Right renal pelvis (tissue), 4 donors: ENCODE data around the gene HCN4. TPM values are rescaled to one million over a fixed set of nuclear protein-coding genes. Genes with fewer than 3 reads are reported as not detected.
A peak's percentile ranks its signal among the peaks of the same experiment; 100 is the strongest.

Experiments used
- DNase-seq, 4 donors: peaks; one replicate each; pipeline ENCODE4 v3.0.0-alpha.2; 2013; ENCODE audit warnings: low read depth in 4 of 4, low spot score in 3 of 4, missing footprints in 1 of 4
- polyA plus RNA-seq, 4 donors: library from polyadenylated mRNA; unstranded; fragments of 120-200 nt; gene quantifications; one replicate each; pipeline ENCODE4 v1.2.1, GENCODE V29; 2013; ENCODE audit not compliant: insufficient read length in 4 of 4

HCN4 gene
- polyA plus RNA-seq, 4 donors, result 0.97 to 1.2 (median 1.1) TPM

DNA sequence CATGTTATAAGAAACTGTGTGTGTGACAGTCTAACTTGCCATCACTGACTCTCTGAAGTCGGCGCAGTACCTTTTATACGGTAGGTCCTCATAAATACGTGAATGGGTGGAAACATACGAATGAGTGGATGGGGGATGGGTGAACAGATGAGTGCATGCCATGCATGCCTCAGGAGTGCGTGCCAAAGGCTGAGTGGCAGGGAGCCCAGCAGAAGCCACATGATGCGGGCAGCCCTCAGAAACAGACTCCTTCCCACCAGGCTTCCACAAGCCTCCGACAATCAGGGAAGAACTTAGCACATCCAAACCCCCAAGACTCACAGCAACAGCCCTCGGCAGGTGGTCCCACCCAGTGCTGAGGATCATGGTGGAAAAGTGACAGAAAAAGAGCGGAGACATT is 16.7 kb downstream of the HCN4 start:
- no peak for DNase-seq

DNA sequence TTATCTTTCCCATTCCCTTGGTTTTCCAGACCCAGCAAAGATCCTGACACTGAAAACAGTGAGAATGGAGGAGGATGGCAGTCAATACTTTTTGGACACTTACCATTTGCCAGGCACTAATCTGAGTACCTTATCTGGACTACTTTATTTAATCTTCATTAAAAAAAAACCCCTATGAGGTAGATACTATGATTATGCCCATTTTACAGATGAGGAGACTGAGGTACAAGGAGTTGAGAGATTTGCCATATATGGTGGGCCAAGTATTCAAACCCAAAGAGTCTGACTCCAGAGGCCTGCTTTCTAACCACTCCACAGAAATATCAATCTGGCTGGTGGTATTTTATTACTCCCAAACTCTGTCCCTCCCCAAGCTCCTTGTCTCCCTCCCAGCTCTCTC is 19.6 kb downstream of the HCN4 start:
- DNase-seq, result no peak

DNA sequence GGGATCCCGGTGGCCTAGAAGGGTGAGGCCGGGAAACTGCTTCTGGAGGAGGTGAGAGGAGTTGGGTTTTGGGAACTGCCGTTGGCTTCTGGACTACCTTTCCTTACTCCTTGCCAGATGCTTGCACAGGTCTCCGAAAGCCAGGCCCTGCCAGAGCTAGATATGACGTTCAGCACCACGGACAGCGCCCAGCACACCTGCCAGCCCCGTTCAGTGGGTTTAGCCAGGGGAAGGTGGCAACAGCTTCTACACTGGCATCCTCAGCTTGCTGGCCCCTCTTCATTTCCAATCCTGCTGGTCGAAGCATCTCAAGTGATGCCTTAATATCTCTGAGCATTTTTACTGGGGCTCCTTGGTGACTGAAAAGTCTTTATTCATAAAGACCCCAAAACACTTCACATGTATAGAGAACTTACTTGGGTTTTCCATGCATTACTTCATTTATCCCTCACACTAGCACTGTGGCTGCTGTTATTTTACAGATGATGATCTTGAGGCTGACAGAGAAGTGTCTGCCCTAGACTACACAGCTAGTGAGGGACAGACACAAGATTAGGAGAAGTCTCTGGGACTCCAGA is 21.9 kb downstream of the HCN4 start:
- DNase-seq, result peak; percentile 56 to 74 (median 66)

DNA sequence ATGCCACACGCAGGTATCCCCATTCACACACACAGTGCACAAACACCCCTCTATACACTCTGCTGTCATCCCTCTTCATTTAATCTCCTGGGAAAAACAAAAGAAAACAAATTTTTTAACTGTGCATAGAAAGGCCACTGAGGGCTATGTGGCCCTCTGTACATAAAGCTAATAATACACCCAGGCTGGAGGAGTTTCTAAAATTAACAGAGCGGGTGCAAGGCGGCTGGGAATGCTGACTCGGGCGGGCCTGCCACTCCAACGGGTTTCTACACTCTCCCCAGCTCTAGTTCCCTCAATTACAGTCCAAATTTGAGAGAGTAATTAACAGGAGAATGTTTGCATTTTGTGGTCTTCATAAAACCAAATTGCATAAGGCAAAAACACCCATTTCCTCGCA is 23.1 kb downstream of the HCN4 start:
- DNase-seq, result no peak

DNA sequence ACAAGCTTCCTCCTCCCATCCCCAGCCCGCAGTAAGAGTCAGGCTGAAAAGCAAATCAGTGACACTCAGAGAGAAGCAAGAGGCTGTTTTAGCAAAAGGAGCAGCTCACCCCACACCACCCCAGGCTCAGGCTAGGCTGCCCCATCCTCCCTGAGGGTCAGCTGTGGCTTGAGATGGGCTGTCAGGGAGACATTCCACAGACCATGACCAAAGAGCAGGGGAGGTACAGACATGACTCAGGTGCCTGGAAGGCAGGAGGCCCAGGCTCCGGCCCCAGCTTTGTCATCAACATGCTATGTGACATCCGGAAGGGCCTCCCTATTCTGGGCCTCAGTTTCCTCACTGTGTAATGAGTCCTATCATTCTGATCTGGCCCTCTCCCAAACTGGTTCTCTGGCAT is 24.7 kb downstream of the HCN4 start:
- no peak for DNase-seq

DNA sequence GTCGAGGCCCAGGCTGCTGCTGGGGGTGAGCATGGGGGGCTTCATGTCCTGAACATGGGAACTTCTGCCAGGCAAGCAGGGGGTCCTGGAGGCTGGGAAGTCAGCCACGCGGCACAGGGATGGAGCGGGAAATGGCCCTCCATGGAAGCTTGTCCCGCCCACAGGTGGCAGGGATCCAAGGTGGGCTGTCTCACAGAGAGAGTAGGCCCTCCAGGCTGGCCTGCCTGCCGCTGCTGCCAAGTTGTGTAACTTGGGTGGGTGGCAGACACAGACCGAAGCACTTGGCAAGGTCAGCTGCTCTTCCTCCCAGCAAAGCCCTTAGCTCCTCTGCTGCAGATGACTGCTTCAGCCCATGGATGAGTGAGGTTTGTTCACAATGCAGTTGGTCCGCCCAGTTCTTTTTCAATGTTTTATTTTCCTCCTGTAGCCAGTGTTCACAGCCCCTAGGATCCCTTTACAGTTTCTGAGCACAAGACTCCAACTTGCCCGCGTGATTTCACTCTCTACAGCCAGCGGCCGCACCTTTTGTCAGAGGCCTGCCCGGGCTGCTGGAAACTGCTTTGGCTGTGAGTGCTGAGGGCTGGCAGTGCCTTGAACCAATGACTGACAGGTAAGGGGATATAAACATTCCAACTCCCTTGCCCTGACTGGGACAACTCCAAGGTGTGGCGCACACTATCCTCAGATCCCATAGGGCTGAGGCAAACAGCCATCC is 26.7 kb downstream of the HCN4 start:
- DNase-seq, result no peak

DNA sequence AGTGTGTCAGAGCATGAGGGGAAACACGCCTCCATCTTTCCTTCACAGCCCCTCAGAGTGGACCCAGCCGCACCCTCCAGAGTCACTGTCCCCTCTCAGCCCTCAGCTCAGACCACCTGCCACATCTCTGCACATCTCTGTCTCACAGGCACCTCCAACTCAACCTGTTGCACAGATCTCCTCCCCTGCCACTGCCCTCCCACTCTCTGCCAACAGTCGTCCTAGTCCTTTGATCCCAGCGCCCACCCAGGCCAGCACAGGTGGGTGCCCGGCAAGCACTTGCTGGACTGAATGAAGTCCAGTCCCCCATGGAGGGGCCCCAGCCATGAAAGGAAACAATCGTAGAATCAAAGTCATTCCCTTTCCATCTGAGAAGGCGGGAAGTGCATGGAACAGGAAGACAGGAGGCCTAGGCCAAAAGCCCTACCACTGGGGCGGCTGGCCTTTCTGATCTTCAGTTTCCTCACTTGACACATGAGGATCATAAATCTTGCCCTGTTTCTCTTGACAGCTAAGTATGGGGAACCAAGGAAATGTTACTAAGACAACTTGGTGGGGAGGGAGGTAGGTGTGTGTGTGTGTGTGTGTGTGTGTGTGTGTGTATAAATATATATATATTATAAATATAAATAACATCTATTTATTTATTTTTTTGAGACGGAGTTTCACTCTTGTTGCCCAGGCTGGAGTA is 28.1 kb downstream of the HCN4 start:
- no peak for DNase-seq

DNA sequence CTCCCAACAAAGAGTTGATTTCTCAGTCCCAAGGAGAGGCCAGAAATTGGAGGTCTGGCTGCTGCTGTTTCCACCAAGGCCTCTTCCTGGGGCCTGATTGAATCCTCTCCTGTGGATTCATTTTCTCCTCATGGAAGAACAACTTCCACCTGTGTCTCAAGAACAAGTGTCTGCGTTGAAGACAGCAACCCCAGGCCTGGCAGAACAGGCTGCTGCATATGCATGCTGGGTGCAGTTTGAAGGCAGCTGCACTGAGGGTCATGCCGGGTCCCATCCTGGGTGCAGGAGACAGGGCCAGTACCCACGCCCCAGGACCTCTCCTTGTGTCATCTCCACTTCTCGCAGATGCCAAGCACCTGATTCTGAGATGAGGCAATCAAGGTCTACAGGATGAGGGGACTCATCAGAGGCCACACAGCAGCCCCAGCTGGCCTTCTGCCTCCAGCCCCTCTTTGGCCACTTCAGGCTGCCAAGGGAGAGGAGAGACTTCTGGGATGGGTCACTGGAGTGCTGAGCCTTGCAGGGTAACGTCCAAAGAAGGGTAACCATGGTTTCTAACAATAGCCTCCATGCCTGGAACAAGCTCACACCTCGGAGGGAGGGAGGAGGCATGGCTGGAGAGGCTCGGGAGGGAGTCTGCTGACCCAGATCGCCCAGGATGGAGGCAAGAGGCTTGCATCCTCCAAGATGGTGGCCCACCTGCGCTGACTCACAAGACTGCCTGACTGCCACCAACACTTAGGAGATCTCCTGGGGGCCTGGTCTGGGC is 30.0 kb downstream of the HCN4 start:
- DNase-seq, result no peak

DNA sequence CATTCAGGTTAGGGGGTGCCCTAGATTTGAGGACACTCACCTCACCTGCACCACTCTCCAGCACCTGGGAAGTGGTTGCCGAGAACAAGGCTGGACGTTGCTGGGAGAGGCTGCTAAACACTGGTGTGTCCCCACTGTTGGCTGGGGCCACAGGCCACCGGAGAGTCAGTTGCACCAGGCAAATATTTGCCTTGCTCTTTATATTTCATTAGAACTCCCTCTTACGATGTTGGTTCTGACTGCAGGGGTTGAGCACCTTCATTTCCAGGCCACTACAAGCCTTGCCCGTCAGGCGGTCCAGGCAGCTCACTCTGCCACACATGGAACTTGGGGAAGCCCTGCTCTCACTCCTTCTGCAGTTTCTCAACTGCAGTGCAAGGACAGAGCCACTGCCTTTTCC is 30.7 kb downstream of the HCN4 start:
- no peak for DNase-seq

DNA sequence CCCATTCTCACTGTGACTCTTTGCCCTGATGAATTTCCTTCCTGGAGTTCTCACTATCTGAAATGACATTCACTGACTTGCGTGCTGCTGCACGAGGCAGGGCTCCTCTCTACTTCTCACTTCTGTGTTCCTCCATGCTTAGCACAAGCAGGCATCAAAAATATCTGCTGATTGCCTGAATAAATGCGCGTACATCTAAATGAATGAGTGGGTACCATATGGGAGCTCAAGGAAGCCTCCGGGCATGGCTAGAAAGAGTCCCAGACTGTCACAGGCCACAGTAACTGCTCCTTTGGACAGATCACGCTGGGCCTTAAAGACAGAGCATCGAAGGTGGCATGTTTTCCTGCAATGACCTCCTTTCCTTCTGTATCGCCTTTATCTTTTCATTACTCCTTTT is 31.6 kb downstream of the HCN4 start:
- no peak for DNase-seq

DNA sequence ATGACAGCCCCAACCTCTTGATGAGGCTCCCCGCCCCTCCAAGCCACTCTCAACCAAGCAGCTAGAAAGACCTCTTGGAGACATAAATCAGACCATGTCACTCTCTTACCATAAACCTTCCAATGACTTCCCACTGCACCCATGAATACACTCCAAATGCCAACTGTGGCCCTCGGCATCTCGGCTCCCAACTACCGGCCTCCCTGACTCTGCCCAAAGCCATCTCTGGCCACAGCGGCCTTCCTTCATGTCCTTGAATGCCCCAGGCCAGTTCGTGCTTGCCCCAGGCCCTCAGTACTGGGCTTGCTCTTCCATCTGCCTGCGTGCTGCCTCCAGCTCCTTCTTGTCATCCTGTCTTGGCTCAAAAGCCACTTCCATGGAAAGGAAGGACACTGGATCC is 32.0 kb downstream of the HCN4 start:
- no peak for DNase-seq

DNA sequence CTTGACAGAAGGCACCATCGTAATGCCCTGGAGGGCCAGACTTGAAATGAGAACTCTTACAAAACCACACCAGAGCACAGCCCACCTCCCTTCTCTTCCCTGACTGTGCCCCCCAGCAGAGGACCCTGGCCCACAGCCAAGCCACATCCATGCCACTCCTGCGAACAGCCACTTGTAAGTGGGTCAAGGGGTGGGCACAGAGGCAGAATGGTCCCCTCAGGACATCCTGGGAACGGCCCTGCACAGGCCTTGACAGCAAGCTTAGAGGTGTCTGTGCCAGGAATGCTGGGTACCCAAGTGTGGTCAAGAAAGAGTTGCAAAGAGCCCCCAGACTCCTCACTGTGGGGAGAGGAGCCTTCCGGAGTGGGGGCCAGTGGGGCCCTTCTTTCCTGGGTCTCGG is 33.3 kb downstream of the HCN4 start:
- no peak for DNase-seq

DNA sequence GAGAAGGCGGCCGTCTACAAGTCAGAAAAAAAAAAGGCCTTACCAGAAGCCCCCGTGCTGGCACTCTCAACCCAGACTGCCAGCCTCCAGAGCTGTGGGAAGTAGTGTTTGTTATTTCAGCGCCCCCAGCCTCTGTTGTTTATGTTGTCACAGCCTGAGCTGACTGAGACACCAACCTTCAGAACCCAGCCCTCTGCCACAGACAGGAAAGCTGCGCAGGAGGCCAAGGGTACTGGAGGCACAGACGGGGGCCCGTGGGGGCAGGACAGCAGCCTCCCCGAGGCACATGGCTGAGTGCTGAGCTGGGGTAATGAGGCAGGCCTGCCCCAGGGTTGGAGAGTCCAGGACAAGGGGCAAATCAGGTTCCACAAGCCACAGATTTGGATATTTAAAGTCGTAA is 33.7 kb downstream of the HCN4 start:
- DNase-seq, result no peak

DNA sequence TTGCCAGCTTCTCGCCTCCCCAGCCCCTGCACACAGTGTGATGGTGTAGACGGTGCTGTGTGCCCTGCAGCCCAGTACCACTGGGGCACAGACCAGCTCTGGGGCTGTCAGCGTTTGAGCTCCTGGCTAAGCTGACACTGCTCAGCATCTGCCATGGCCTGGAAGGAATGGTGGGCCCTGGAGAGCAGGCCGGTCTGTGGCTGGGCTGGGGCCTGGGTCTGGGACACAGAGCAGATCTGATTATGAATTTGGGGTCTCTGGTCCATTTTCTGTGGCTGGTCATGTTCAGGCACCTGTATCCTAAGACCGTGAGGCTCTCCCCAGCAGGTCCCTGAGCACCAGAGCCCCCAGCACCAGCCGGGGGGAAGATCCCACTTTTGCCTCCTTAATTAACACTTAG is 34.7 kb downstream of the HCN4 start:
- no peak for DNase-seq

DNA sequence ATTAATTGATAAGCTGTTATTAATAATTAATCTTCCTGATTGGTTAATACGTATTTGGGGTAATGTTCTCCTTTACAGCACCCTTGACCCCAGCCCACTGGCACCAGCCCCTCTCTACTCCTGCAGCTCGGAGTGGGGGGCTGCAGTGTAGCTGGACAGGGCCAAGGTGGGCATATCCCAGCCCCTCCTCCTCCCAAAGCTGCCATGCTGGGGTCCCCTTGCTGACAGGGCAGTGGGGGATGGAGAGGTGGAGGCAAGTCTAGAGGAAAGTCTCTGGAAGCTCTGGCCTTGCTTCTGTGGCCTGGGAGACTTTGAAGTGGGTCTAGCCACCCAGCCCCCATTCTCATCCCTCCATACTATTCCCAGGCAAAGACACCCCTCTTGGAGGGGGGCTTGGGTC is 35.8 kb downstream of the HCN4 start:
- no peak for DNase-seq

DNA sequence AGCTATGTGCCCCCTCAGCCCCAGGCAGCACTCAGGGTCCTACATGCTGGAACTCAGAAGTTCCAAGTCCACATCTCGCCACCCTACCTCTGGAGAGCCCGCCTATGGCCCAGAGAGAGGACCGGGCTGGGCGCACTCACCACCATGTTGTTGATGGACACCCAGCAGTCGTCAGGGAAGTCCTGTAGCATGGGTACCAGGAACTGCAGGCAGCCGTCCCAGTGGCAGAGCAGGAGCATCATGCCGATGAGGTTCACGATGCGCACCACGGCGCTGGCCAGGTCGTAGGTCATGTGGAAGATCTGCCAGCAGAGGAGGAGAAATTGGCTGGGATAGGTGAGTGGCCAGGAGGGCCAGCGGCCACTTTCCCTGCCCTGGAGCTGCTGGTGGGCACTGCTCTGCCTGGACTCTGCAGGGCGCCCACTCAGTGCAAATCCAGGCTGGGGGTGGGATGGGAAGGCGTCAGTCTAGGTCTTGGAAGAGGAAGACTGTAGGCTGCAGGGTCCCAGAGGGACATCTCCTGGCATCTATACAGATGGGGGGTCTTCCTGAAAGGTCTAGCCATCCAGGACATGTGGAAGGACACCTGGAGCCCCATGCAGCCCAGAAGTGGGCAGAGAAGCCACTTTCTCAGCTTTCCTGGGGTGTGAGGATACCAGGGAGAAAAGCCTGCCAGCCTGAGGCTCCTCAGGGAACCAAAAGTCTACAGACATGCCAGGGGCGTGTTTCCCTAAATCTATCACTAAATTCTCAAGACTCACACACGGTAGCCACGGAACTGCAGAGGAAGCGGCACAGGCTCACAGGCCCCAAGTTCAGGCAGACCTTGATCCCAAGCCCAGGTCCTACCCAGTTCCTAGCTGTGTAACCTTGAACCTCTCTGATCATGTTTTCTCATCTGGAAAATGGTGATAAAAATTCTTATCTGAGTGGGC is 36.5 kb downstream of the HCN4 start:
- no peak for DNase-seq

DNA sequence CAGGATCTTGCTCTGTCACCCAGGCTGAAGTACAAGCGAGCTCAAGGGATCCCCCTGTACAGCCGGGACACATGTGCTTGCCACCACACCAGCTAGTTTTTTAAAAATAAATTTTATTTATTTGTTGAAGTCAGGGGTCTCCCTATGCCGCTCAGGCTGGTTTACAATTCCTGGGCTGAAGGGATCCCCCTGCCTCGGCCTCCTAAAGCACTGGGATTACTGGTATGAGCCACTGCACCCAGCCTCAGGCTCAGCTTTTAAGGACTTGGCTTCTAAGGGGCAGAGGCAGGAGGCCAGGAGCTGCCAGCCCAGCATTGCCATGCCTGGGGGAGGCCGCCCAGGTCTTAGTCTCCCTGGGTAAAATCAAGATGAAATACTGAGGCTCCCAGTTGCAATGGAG is 37.3 kb downstream of the HCN4 start:
- no peak for DNase-seq

DNA sequence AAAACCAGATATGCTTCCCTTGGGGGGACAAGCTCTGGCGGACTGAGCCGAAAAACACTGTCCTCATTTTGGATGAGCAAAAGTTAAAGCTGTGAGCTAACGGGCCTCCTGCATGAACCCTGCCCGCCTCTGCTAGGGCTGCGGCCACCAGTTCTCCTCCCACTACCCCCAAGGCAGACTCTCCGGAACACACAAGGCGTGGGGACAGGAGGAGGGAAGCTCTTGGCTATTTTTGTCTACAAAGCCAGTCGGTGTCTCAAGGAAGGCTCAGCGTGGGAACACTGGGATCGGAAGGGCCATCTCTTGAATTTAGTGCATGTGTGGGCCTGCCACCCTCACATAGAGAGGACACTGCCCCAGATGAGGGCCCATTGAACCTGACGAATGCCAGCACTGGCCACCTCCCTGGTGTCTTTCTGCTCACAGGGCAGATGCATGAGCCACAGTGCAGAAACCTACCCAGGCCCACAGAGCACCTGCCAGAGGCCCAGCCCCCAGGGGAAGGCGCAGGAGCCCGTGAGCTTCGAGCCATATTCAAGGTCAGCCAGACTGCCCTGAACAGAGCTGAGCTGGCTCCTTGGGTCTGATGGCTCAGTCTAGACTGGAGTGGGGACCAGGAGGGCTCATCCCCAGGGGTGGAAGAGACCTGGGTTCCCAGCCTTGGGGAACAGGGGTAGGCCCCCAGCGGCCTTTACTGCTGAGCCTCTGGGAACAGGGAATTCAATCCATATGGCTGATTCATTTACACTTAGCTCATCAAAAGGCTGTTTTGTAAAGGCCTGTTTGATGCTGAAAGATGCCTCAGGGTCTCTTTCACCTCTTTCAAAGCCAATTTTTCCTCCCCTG is 38.3 kb downstream of the HCN4 start:
- DNase-seq, result no peak

DNA sequence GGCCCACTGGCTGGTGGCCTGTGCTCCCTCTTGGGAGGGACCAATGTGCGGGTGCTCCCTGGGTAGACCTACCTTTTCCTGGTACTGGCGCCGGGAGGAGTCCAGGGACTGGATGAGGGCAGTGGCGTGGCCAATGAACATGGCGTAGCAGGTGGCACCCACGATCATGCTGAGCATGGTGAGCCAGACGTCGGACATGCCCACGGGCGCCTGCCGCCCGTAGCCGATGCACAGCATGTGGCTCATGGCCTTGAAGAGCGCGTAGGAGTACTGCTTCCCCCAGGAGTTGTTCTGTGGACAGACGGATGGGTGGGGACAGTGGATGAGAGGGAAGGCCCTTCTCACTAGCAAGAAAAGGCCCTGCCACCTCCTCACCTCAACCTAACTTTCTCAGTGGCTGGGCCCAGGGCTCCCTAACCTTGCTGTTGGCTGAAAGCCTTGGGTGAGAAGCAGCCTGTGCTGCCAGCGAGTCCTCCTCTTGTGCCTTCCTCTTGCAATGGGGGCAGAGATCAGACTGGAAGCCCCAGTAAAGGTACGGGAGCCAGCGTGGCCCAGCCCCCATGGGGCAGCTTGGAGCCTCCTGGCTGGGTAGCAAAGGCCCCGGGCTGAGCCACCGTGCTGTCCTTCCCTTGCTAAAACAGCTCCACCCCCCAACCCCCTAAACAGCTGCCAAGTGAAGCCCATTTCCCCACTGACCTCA is 39.1 kb downstream of the HCN4 start:
- DNase-seq, result no peak
